ENCODE results near the gene VSIG8. TPM values are rescaled to one million over a fixed set of nuclear protein-coding genes. Genes with fewer than 3 reads are reported as not detected.

VSIG8 gene
- total and polyA plus RNA-seq, 2 donors (not counting 1 experiment from before 2014, with no cell fraction given) = under 0.01 TPM; not detected in 1

DNA sequence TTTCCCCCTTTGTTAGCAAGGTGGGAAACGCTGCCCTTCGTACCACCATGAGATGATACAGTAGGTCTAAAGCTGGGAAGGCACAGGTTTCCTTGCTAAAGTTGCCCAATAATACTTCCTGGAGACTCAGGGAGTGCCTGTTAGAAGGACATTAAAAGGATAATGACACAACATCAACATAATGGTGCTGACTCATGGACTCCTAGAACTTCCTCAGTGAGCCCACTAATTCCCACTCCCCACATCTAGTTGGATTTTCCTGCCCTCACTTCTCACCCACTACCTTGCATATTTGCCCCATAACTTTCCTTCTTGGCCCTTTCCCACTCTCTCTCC is 20.0 kb upstream of the VSIG8 start:
- H3K9ac ChIP-seq (ENCODE audit: insufficient read depth, low read length) = no peak overlapping the region
- no peaks in the 10 kb centered on the region for H3K79me2 ChIP-seq (ENCODE audit: control insufficient read depth, insufficient read depth, low read length)
- H3K4me2 ChIP-seq (ENCODE audit: extremely low read depth, insufficient read depth, low read length) = peak overlapping the region; percentile 32
- no peak overlapping the region for H2AFZ ChIP-seq (ENCODE audit: low read length)
- no peak overlapping the region for H3K4me3 ChIP-seq (replicated peaks in 1 of 4; ENCODE audit: control extremely low read depth in 1 of 4, insufficient read depth in 1 of 4, low read depth in 3 of 4, low read length in 4 of 4)
- H3K9me3 ChIP-seq (ENCODE audit: control insufficient read depth, insufficient read depth, low read depth, low read length) = no peaks in the 10 kb centered on the region
- H3K27ac ChIP-seq (ENCODE audit: insufficient read depth, low read length) = peak overlapping the region; percentile 36
- peaks cover 14% of the 10 kb centered on the region for H3K4me1 ChIP-seq (ENCODE audit: control insufficient read depth, extremely low read depth, insufficient read depth, low read length)
- H3K27me3 ChIP-seq (ENCODE audit: control insufficient read depth, insufficient read depth, low read length) = no peaks in the 10 kb centered on the region
- H3K36me3 ChIP-seq (ENCODE audit: control insufficient read depth, insufficient read depth, low read length) = no peaks in the 10 kb centered on the region
- TF ChIP-seq, protein P1, sequence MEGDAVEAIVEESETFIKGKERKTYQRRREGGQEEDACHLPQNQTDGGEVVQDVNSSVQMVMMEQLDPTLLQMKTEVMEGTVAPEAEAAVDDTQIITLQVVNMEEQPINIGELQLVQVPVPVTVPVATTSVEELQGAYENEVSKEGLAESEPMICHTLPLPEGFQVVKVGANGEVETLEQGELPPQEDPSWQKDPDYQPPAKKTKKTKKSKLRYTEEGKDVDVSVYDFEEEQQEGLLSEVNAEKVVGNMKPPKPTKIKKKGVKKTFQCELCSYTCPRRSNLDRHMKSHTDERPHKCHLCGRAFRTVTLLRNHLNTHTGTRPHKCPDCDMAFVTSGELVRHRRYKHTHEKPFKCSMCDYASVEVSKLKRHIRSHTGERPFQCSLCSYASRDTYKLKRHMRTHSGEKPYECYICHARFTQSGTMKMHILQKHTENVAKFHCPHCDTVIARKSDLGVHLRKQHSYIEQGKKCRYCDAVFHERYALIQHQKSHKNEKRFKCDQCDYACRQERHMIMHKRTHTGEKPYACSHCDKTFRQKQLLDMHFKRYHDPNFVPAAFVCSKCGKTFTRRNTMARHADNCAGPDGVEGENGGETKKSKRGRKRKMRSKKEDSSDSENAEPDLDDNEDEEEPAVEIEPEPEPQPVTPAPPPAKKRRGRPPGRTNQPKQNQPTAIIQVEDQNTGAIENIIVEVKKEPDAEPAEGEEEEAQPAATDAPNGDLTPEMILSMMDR (conservative IDR thresholded peaks at IDR 0.05 in 1 of 2, IDR thresholded peaks at IDR 0.05 in 1 of 2; ENCODE audit: low read depth in 1 of 2, low read length in 2 of 2) = no peak
- TF ChIP-seq EZH2 (IDR thresholded peaks at IDR 0.05; ENCODE audit: low read length, missing control alignments) = no peak
- peak; percentile 32 to 40 for DNase-seq (ENCODE audit: low read depth in 2 of 2)
- no peaks in the 10 kb centered on the region for H4K20me1 ChIP-seq (ENCODE audit: control insufficient read depth, extremely low read depth, insufficient read depth, low read length)

DNA sequence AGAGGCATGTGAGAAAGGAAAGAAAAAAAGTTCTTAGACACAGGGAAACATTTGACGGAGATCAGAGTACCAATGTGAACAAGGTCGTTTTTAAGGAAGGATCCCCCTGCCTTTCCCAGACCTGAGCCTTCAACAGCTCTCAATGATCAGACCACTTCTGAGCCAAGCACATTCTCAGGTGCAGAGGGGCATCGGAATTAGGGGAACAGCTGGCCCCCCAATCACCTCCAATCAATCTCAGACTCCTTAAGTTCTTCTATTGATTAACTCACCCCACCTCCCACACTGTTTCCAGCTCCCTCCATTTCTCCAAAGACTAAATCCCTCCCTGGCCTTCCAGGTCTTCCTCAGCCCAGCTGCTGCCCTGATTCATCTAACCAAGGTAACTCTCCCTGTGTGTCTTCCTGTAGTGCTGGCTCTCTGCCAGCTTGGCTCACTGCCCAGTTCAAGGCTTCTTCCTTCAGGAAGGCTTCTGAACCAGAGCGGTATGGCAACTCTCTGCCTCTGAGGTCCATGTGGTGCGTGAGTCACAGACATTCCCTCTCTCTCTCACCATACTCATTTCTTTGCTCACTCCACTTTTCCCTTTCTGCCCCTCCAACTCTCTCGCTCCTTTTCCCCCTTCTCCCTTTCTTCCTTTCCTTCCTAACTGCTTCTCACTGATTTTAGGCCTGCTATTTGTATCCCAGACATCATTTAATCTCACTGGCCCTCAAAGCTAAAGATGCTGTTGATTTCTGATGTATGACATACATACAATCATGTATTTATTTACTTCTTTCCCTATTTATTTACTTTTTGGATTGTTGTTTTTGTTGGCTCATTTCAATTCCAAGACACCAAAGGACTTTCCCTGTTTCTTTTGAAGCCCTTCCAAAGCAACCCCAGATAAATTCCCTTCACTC is 19.4 kb upstream of the VSIG8 start:
- peak overlapping the region; percentile 32 for H3K4me2 ChIP-seq (ENCODE audit: extremely low read depth, insufficient read depth, low read length)
- H3K79me2 ChIP-seq (ENCODE audit: control insufficient read depth, insufficient read depth, low read length) = no peaks in the 10 kb centered on the region
- H3K9ac ChIP-seq (ENCODE audit: insufficient read depth, low read length) = no peak overlapping the region
- peaks cover 14% of the 10 kb centered on the region for H3K4me1 ChIP-seq (ENCODE audit: control insufficient read depth, extremely low read depth, insufficient read depth, low read length)
- DNase-seq (ENCODE audit: low read depth in 2 of 2) = peak; percentile 94 to 99
- TF ChIP-seq EZH2 (IDR thresholded peaks at IDR 0.05; ENCODE audit: low read length, missing control alignments) = no peak
- no peaks in the 10 kb centered on the region for H3K27me3 ChIP-seq (ENCODE audit: control insufficient read depth, insufficient read depth, low read length)
- H3K36me3 ChIP-seq (ENCODE audit: control insufficient read depth, insufficient read depth, low read length) = no peaks in the 10 kb centered on the region
- no peak overlapping the region for H3K4me3 ChIP-seq (replicated peaks in 1 of 4; ENCODE audit: control extremely low read depth in 1 of 4, insufficient read depth in 1 of 4, low read depth in 3 of 4, low read length in 4 of 4)
- H3K27ac ChIP-seq (ENCODE audit: insufficient read depth, low read length) = peak overlapping the region; percentile 36
- no peaks in the 10 kb centered on the region for H4K20me1 ChIP-seq (ENCODE audit: control insufficient read depth, extremely low read depth, insufficient read depth, low read length)
- H3K9me3 ChIP-seq (ENCODE audit: control insufficient read depth, insufficient read depth, low read depth, low read length) = no peaks in the 10 kb centered on the region
- no peak overlapping the region for H2AFZ ChIP-seq (ENCODE audit: low read length)

DNA sequence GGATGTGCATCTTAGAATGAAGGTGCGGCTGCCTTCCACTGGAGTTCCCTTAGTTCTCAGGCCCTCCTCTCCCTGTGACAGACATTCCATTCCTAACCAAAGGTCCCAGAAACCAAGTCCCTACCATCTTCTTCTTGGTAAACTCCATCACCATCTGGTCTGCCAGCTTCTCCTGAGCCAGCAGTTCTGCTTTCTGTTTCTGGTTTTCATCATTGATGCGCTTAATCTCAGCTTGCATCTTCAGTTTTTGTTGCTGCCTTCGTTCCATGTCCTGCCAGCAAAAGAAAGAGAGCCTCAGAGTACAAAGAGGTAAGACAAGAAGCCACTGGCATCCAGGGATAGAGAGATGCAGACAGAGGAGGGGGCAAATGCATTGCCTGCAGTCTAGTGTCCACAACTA is 18.0 kb upstream of the VSIG8 start:
- Histone ChIP-seq H3K4me3 (replicated peaks in 1 of 4; ENCODE audit: control extremely low read depth in 1 of 4, insufficient read depth in 1 of 4, low read depth in 3 of 4, low read length in 4 of 4) (no peak overlapping the region), H3K27ac (ENCODE audit: insufficient read depth, low read length) (no peak overlapping the region), H3K27me3 (ENCODE audit: control insufficient read depth, insufficient read depth, low read length) (no peaks in the 10 kb centered on the region), H2AFZ (ENCODE audit: low read length) (no peak overlapping the region), H3K4me1 (ENCODE audit: control insufficient read depth, extremely low read depth, insufficient read depth, low read length) (peaks cover 14% of the 10 kb centered on the region), H3K4me2 (ENCODE audit: extremely low read depth, insufficient read depth, low read length) (no peak overlapping the region), H3K79me2 (ENCODE audit: control insufficient read depth, insufficient read depth, low read length) (no peaks in the 10 kb centered on the region), H3K36me3 (ENCODE audit: control insufficient read depth, insufficient read depth, low read length) (no peaks in the 10 kb centered on the region), H3K9me3 (ENCODE audit: control insufficient read depth, insufficient read depth, low read depth, low read length) (no peaks in the 10 kb centered on the region), H3K9ac (ENCODE audit: insufficient read depth, low read length) (no peak overlapping the region), H4K20me1 (ENCODE audit: control insufficient read depth, extremely low read depth, insufficient read depth, low read length) (no peaks in the 10 kb centered on the region)
- no peak for TF ChIP-seq EZH2 (IDR thresholded peaks at IDR 0.05; ENCODE audit: low read length, missing control alignments)
- TF ChIP-seq, protein P1 (conservative IDR thresholded peaks at IDR 0.05 in 1 of 2, IDR thresholded peaks at IDR 0.05 in 1 of 2; ENCODE audit: low read depth in 1 of 2, low read length in 2 of 2) = no peak
- peak in 1 of 2 donors; percentile 15 for DNase-seq (ENCODE audit: low read depth in 2 of 2)
